Measurements from ENCODE around the gene HEATR5B.
A peak's percentile ranks its signal among the peaks of the same experiment; 100 is the strongest.

The HEATR5B gene

DNA sequence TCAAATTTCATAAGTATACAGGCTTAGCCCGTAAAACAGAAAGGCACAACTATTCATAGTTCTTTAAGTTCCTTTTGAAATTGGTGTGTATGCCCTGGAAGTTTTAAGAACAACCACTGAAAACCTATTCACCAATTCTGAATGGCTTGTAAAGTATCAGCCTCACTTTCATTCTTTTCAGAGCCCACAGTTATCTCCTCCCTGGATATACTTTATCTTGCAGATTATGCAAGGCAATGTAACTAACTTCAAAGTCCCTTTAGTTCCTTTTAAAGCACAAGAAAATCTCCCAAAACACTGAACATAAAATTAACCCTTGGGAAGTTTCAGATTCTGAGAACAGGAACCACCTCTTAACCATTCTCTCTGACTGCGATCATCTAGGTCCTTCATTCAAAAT, 119.0 kb downstream of the HEATR5B start:
- Histone ChIP-seq H3K79me1 (replicated peaks; ENCODE audit: low read length, poor library complexity, severe bottlenecking) (peaks cover 12% of the 10 kb centered on the region), H3K14ac (ENCODE audit: low read length in 2 of 2) (no peak overlapping the region), H3K9ac (ENCODE audit: low read length) (peak overlapping the region; percentile 93), H4K8ac (ENCODE audit: low read length) (no peak overlapping the region), H3K27ac (ENCODE audit: low read length, poor library complexity, severe bottlenecking) (no peak overlapping the region), H2BK15ac (ENCODE audit: low read depth, poor library complexity, severe bottlenecking) (no peak overlapping the region), H3K4ac (ENCODE audit: low read depth in 1 of 2, low read length in 2 of 2) (no peak overlapping the region), H3K18ac (ENCODE audit: low read depth in 1 of 2, low read length in 2 of 2) (no peak overlapping the region), H3K4me2 (ENCODE audit: low read length, poor library complexity, severe bottlenecking) (peak overlapping the region; percentile 62), H2BK5ac (ENCODE audit: low read depth, low read length, poor library complexity, severe bottlenecking) (no peak overlapping the region), H2BK120ac (ENCODE audit: low read depth, low read length) (no peak overlapping the region), H2AK5ac (ENCODE audit: low read length, severe bottlenecking) (no peak overlapping the region), H3K27me3 (ENCODE audit: control insufficient read depth in 1 of 2, insufficient read depth in 1 of 2, low read length in 2 of 2) (no peaks in the 10 kb centered on the region), H3K4me3 (ENCODE audit: insufficient read depth in 1 of 2, low read depth in 1 of 2, low read length in 2 of 2) (peak overlapping the region in 1 of 2 experiments; percentile 96), H3K23ac (ENCODE audit: low read length in 2 of 2) (no peak overlapping the region), H4K91ac (ENCODE audit: low read length) (no peak overlapping the region), H2BK12ac (ENCODE audit: low read length in 2 of 2) (no peak overlapping the region), H3K9me3 (ENCODE audit: control insufficient read depth, low read length) (no peaks in the 10 kb centered on the region), H3K36me3 (ENCODE audit: control insufficient read depth in 1 of 2, insufficient read depth in 2 of 2, low read depth in 1 of 2, low read length in 2 of 2) (no peaks in the 10 kb centered on the region), H2AFZ (ENCODE audit: low read depth, low read length) (no peak overlapping the region), H3K4me1 (ENCODE audit: control insufficient read depth, insufficient read depth, low read depth, low read length) (peaks cover 2% of the 10 kb centered on the region)
- 56% methylated on average over 1 of the region's 2 CpGs for WGBS
- peak; percentile 24 for DNase-seq

DNA sequence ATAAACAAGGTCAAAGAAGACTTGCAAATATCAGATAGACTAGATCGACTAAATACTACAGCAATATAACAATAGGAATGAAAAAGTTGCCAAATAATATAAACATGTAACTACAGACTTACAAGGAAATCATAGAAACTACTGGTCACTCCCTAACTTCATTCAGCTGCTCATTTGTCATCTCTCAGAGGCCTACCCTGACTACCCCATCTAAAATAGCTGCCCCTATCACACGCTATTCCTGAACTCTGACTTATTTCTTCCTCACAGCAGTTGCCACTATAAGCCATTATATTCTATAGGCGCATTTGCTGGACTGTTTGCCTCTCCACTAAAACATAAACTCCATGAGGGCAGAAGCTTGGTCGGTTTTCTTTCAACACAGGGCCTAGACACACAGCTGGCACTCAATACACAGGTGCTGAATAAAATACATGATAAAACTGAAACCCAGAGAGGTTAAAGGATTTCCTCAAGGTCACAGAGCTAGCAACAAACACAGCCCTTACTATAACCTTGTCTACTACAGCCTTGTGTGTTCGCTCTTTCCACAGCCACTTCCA, 119.6 kb downstream of the HEATR5B start:
- peaks cover 12% of the 10 kb centered on the region for H3K79me1 ChIP-seq (replicated peaks; ENCODE audit: low read length, poor library complexity, severe bottlenecking)
- H3K14ac ChIP-seq (ENCODE audit: low read length in 2 of 2) = no peak overlapping the region
- DNase-seq = peak; percentile 5
- whole genome bisulfite sequencing = 84% methylated on average over 5 of the region's 5 CpGs
- peak overlapping the region in 1 of 2 experiments; percentile 96 for H3K4me3 ChIP-seq (ENCODE audit: insufficient read depth in 1 of 2, low read depth in 1 of 2, low read length in 2 of 2)
- no peak overlapping the region for H2BK15ac ChIP-seq (ENCODE audit: low read depth, poor library complexity, severe bottlenecking)
- no peaks in the 10 kb centered on the region for H3K36me3 ChIP-seq (ENCODE audit: control insufficient read depth in 1 of 2, insufficient read depth in 2 of 2, low read depth in 1 of 2, low read length in 2 of 2)
- H3K4me2 ChIP-seq (ENCODE audit: low read length, poor library complexity, severe bottlenecking) = peak overlapping the region; percentile 45
- H2AFZ ChIP-seq (ENCODE audit: low read depth, low read length) = no peak overlapping the region
- H4K91ac ChIP-seq (ENCODE audit: low read length) = no peak overlapping the region
- H3K27ac ChIP-seq (ENCODE audit: low read length, poor library complexity, severe bottlenecking) = no peak overlapping the region
- no peak overlapping the region for H2BK12ac ChIP-seq (ENCODE audit: low read length in 2 of 2)
- H3K4me1 ChIP-seq (ENCODE audit: control insufficient read depth, insufficient read depth, low read depth, low read length) = peaks cover 2% of the 10 kb centered on the region
- H3K9ac ChIP-seq (ENCODE audit: low read length) = peak overlapping the region; percentile 93
- no peaks in the 10 kb centered on the region for H3K27me3 ChIP-seq (ENCODE audit: control insufficient read depth in 1 of 2, insufficient read depth in 1 of 2, low read length in 2 of 2)
- H3K9me3 ChIP-seq (ENCODE audit: control insufficient read depth, low read length) = no peaks in the 10 kb centered on the region
- H3K23ac ChIP-seq (ENCODE audit: low read length in 2 of 2) = no peak overlapping the region
- H3K4ac ChIP-seq (ENCODE audit: low read depth in 1 of 2, low read length in 2 of 2) = peak overlapping the region in 1 of 2 experiments; percentile 35
- H3K18ac ChIP-seq (ENCODE audit: low read depth in 1 of 2, low read length in 2 of 2) = no peak overlapping the region
- peak overlapping the region; percentile 49 for H2AK5ac ChIP-seq (ENCODE audit: low read length, severe bottlenecking)
- H4K8ac ChIP-seq (ENCODE audit: low read length) = no peak overlapping the region
- no peak overlapping the region for H2BK5ac ChIP-seq (ENCODE audit: low read depth, low read length, poor library complexity, severe bottlenecking)
- H2BK120ac ChIP-seq (ENCODE audit: low read depth, low read length) = no peak overlapping the region

DNA sequence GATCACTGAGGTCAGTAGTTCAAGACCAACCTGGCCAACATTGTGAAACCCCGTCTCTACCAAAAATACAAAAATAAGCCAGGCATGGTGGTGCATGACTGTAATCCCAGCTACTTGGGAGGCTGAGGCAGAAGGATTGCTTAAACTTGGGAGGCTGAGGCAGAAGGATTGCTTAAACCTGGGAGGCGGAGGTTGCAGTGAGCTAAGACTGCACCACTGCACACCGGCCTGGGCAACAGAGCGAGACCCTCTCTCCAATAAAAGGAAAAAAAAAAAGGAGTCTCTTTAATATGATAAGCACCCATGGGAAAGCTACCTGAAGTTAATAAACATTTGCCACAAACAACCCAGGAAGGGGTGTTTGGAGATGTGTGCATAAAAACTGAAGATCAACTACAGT, 120.4 kb downstream of the HEATR5B start:
- H2BK12ac ChIP-seq (ENCODE audit: low read length in 2 of 2) = no peak overlapping the region
- H2BK15ac ChIP-seq (ENCODE audit: low read depth, poor library complexity, severe bottlenecking) = no peak overlapping the region
- no peak overlapping the region for H2AK5ac ChIP-seq (ENCODE audit: low read length, severe bottlenecking)
- no peak overlapping the region for H3K4ac ChIP-seq (ENCODE audit: low read depth in 1 of 2, low read length in 2 of 2)
- no peak overlapping the region for H4K8ac ChIP-seq (ENCODE audit: low read length)
- H3K36me3 ChIP-seq (ENCODE audit: control insufficient read depth in 1 of 2, insufficient read depth in 2 of 2, low read depth in 1 of 2, low read length in 2 of 2) = no peaks in the 10 kb centered on the region
- no peak overlapping the region for H3K27ac ChIP-seq (ENCODE audit: low read length, poor library complexity, severe bottlenecking)
- H3K4me3 ChIP-seq (ENCODE audit: insufficient read depth in 1 of 2, low read depth in 1 of 2, low read length in 2 of 2) = no peak overlapping the region
- no peak for DNase-seq
- H3K4me1 ChIP-seq (ENCODE audit: control insufficient read depth, insufficient read depth, low read depth, low read length) = peaks cover 2% of the 10 kb centered on the region
- WGBS = 100% methylated on average over 1 of the region's 4 CpGs
- H2BK5ac ChIP-seq (ENCODE audit: low read depth, low read length, poor library complexity, severe bottlenecking) = no peak overlapping the region
- no peak overlapping the region for H3K9ac ChIP-seq (ENCODE audit: low read length)
- H3K9me3 ChIP-seq (ENCODE audit: control insufficient read depth, low read length) = no peaks in the 10 kb centered on the region
- H3K14ac ChIP-seq (ENCODE audit: low read length in 2 of 2) = no peak overlapping the region
- H3K23ac ChIP-seq (ENCODE audit: low read length in 2 of 2) = no peak overlapping the region
- no peak overlapping the region for H3K18ac ChIP-seq (ENCODE audit: low read depth in 1 of 2, low read length in 2 of 2)
- no peak overlapping the region for H4K91ac ChIP-seq (ENCODE audit: low read length)
- no peaks in the 10 kb centered on the region for H3K27me3 ChIP-seq (ENCODE audit: control insufficient read depth in 1 of 2, insufficient read depth in 1 of 2, low read length in 2 of 2)
- H3K79me1 ChIP-seq (replicated peaks; ENCODE audit: low read length, poor library complexity, severe bottlenecking) = peaks cover 12% of the 10 kb centered on the region
- H2AFZ ChIP-seq (ENCODE audit: low read depth, low read length) = no peak overlapping the region
- H2BK120ac ChIP-seq (ENCODE audit: low read depth, low read length) = no peak overlapping the region
- no peak overlapping the region for H3K4me2 ChIP-seq (ENCODE audit: low read length, poor library complexity, severe bottlenecking)

DNA sequence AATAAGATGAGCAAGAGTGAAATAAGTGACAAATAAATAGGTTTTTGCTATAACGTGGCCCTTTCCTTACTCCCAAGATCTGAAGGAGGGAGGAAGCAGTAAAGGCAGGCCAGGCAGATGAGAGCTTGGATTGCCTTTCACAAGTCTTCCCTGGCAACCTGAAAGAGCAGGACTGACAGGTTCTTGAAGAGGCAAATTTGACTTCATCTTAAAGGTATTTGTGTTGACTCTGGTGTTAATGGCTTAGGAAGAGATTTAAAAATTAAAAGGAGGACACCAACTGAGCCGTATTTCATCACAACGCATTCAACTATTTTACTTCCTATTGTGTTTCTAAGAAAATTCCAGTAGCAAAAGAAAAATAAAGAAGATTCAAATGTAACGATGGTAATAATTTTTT, 121.1 kb downstream of the HEATR5B start:
- Histone ChIP-seq H3K14ac (ENCODE audit: low read length in 2 of 2) (no peak overlapping the region), H3K23ac (ENCODE audit: low read length in 2 of 2) (no peak overlapping the region), H2BK5ac (ENCODE audit: low read depth, low read length, poor library complexity, severe bottlenecking) (no peak overlapping the region), H3K36me3 (ENCODE audit: control insufficient read depth in 1 of 2, insufficient read depth in 2 of 2, low read depth in 1 of 2, low read length in 2 of 2) (no peaks in the 10 kb centered on the region), H3K4me1 (ENCODE audit: control insufficient read depth, insufficient read depth, low read depth, low read length) (peaks cover 2% of the 10 kb centered on the region), H3K27ac (ENCODE audit: low read length, poor library complexity, severe bottlenecking) (no peak overlapping the region), H3K4me2 (ENCODE audit: low read length, poor library complexity, severe bottlenecking) (no peak overlapping the region), H2BK120ac (ENCODE audit: low read depth, low read length) (no peak overlapping the region), H2AFZ (ENCODE audit: low read depth, low read length) (no peak overlapping the region), H4K8ac (ENCODE audit: low read length) (no peak overlapping the region), H3K4me3 (ENCODE audit: insufficient read depth in 1 of 2, low read depth in 1 of 2, low read length in 2 of 2) (no peak overlapping the region), H3K79me1 (replicated peaks; ENCODE audit: low read length, poor library complexity, severe bottlenecking) (peaks cover 14% of the 10 kb centered on the region), H3K18ac (ENCODE audit: low read depth in 1 of 2, low read length in 2 of 2) (no peak overlapping the region), H2AK5ac (ENCODE audit: low read length, severe bottlenecking) (no peak overlapping the region), H3K9ac (ENCODE audit: low read length) (no peak overlapping the region), H3K27me3 (ENCODE audit: control insufficient read depth in 1 of 2, insufficient read depth in 1 of 2, low read length in 2 of 2) (no peaks in the 10 kb centered on the region), H3K9me3 (ENCODE audit: control insufficient read depth, low read length) (no peaks in the 10 kb centered on the region), H4K91ac (ENCODE audit: low read length) (no peak overlapping the region), H2BK15ac (ENCODE audit: low read depth, poor library complexity, severe bottlenecking) (no peak overlapping the region), H2BK12ac (ENCODE audit: low read length in 2 of 2) (no peak overlapping the region), H3K4ac (ENCODE audit: low read depth in 1 of 2, low read length in 2 of 2) (no peak overlapping the region)
- 65% methylated on average over 1 of the region's 4 CpGs for WGBS
- no peak for DNase-seq

Measured in mesenchymal stem cell (in vitro differentiated cells and primary cell).